Ishikawa (cell line): ENCODE data around the gene ZBTB32.

Experiments
- CEBPB ChIP-seq: IDR thresholded peaks from 2 replicates; pipeline ENCODE4 v1.6.1; 2012
- CREB1 ChIP-seq: IDR thresholded peaks from 2 replicates; pipeline ENCODE4 v1.6.1; 2012; ENCODE audit warnings: low read depth
- EGR1 ChIP-seq: IDR thresholded peaks from 2 replicates; pipeline ENCODE4 v1.6.1; 2012
- EP300 ChIP-seq: IDR thresholded peaks from 2 replicates; pipeline ENCODE4 v1.6.1; 2012; ENCODE audit warnings: borderline replicate concordance
- FOXM1 ChIP-seq: IDR thresholded peaks from 2 replicates; pipeline ENCODE4 v1.6.1; 2012; ENCODE audit warnings: low read depth, borderline replicate concordance
- NFIC ChIP-seq: IDR thresholded peaks from 2 replicates; pipeline ENCODE4 v1.6.1; 2012
- RAD21 ChIP-seq: IDR thresholded peaks from 2 replicates; pipeline ENCODE4 v1.6.1; 2012; ENCODE audit warnings: low read depth
- REST ChIP-seq: IDR thresholded peaks from 2 replicates; pipeline ENCODE4 v1.6.1; 2012; ENCODE audit warnings: low read depth, mild to moderate bottlenecking
- TAF1 ChIP-seq: IDR thresholded peaks from 2 replicates; pipeline ENCODE4 v1.6.1; 2012; ENCODE audit warnings: low read depth, mild to moderate bottlenecking
- TCF12 ChIP-seq: IDR thresholded peaks from 2 replicates; pipeline ENCODE4 v1.6.1; 2012; ENCODE audit warnings: low read depth
- TEAD4 ChIP-seq: IDR thresholded peaks from 2 replicates; pipeline ENCODE4 v1.6.1; 2012
- YY1 ChIP-seq: IDR thresholded peaks from 2 replicates; pipeline ENCODE4 v1.6.1; 2012; ENCODE audit warnings: low read depth
- ZBTB7A ChIP-seq: IDR thresholded peaks from 2 replicates; pipeline ENCODE4 v1.6.1; 2012; ENCODE audit warnings: low read depth
- TF ChIP-seq, protein P1 (sequence below): IDR thresholded peaks from 2 replicates; pipeline ENCODE4 v1.6.1; 2012
- TF ChIP-seq, protein P2 (sequence below): IDR thresholded peaks from 2 replicates; pipeline ENCODE4 v1.6.1; 2012

The ZBTB32 gene

DNA sequence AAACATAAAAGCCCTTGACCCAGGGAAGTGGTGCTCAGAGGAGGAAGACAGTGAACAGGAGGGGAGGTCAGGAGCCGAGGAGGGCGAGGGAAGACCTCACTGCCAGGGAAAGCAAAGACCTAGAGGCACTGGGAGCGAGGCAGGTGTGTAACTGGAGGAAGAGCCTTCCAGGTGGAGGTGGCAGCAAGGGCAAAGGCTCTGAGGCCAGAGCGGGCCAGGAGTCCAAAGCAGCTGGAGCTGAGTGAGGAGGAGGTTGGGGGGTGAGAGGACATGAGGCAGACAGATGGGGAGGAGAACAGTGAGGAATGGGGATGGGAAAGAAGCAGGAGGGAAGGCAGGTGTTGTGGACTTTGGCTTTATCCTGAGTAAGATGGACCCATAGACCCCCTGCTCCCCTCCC lies 34.4 kb upstream of the ZBTB32 start:
- TF ChIP-seq TAF1 (no peak), YY1 (no peak), ZBTB7A (no peak), CREB1 (no peak)

DNA sequence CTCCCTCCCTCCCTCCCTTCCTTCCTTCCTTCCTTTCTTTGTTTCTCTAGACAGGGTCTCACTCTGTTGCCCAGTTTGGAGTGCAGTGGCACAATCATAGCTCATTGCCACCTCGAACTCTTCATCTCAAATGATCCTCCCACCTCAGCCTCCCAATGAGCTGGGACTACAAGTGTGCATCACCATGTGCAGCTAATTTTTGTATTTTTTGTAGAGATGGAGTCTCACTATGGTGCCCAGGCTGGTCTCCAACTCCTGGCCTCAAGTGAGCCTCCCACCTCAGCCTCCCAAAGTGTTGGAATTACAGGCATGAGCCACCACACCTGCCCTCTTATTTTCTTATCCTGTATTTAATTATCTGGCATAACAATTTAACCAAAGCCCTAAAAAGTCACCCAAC lies 33.7 kb upstream of the ZBTB32 start:
- no peak for TF ChIP-seq FOXM1
- TF ChIP-seq EP300, result no peak
- TF ChIP-seq, protein P1, sequence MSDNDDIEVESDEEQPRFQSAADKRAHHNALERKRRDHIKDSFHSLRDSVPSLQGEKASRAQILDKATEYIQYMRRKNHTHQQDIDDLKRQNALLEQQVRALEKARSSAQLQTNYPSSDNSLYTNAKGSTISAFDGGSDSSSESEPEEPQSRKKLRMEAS, result no peak
- TF ChIP-seq RAD21, result no peak
- no peak for TF ChIP-seq TAF1
- TF ChIP-seq REST, result no peak
- TF ChIP-seq CEBPB, result no peak
- no peak for TF ChIP-seq TCF12
- no peak for TF ChIP-seq NFIC
- no peak for TF ChIP-seq YY1
- TF ChIP-seq, protein P2, sequence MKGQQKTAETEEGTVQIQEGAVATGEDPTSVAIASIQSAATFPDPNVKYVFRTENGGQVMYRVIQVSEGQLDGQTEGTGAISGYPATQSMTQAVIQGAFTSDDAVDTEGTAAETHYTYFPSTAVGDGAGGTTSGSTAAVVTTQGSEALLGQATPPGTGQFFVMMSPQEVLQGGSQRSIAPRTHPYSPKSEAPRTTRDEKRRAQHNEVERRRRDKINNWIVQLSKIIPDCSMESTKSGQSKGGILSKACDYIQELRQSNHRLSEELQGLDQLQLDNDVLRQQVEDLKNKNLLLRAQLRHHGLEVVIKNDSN, result no peak
- no peak for TF ChIP-seq ZBTB7A

- TF ChIP-seq, protein P1, result peak; percentile 53
- TF ChIP-seq ZBTB7A (no peak), TCF12 (peak; percentile 37; the same call in 1 of the 2 replicates), FOXM1 (no peak), RAD21 (no peak), TEAD4 (peak; percentile 42), CEBPB (peak; percentile 96)
Observed at GRCh38 chr19:35671818-35672217, 32.5 kb upstream of the ZBTB32 start.

DNA sequence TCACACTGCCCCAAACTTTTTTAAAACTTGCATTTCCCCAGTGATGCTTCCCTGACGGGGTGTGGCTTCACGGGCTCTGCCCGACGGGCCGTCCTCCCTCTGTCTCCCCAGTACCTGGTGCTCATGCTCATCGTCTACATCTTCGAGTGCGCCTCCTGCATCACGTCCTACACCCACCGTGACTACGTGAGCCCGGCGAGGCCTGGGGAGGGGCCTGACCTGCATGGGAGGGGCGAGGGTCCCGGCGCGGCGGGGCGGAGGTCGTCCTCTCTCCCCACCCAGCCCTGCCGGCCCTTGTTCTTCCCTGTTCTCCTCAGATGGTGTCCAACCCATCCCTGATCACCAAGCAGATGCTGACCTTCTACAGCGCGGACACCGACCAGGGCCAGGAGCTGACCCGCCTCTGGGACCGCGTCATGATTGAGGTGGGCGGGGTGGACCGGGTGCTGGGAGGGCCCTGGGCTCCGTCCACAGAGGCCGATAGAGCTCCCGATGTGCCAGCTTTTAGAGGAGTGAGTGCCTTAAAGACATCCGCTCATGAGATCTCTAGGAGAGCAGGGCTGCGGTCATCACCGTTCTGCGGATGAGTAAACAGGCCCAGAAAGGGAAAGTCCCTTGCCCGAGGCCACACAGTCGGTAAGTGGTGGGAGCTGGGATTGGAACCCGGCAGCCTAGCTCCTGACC lies 31.1 kb upstream of the ZBTB32 start:
- TF ChIP-seq CEBPB, result no peak
- TF ChIP-seq REST, result no peak
- TF ChIP-seq TEAD4, result no peak
- no peak for TF ChIP-seq EP300
- peak; percentile 57; the same call in 1 of the 2 replicates for TF ChIP-seq ZBTB7A

- TF ChIP-seq CREB1, result no peak
- no peak for TF ChIP-seq EP300
- TF ChIP-seq YY1, result no peak
- no peak for TF ChIP-seq ZBTB7A
- TF ChIP-seq TCF12, result no peak
- TF ChIP-seq NFIC, result no peak
- TF ChIP-seq EGR1, result no peak
- TF ChIP-seq, protein P2, result no peak
- TF ChIP-seq FOXM1, result no peak
- no peak for TF ChIP-seq REST
- TF ChIP-seq CEBPB, result no peak
- TF ChIP-seq TAF1, result no peak
- TF ChIP-seq RAD21, result no peak
- no peak for TF ChIP-seq TEAD4
- TF ChIP-seq, protein P1, result no peak
Observed at GRCh38 chr19:35675589-35676140, 28.7 kb upstream of the ZBTB32 start.
